ENCODE results near the gene FARP1.

- TF ChIP-seq CTCF (IDR thresholded peaks at IDR 0.05), result no peak
- TF ChIP-seq EP300 (IDR thresholded peaks at IDR 0.05), result no peak
- TF ChIP-seq POLR2A (IDR thresholded peaks at IDR 0.05; ENCODE audit: low read depth), result no peak
Measured at GRCh38 chr13:98182153-98182552, 39.3 kb downstream of the FARP1 start.

Data from esophagus muscularis mucosa (tissue), 4 donors.